GM11168 (cell line): ENCODE results near the gene TYK2.
"Not testable (repeated sequence)": the region's sequence is repeated elsewhere in the genome, so short reads cannot be mapped to it uniquely, and the experiment has no call there.

Experiments used
- in situ Hi-C: fragments of 300-500 bp; cut with MboI; formaldehyde crosslinking; loops from one replicate; pipeline ENCODE4 v1.12.0; 2022; ENCODE audit warnings: low sequenced_read_pairs; ENCODE audit not compliant: unreplicated experiment

Gene TYK2

GRCh38 chr19:10339380-10339960, 40.9 kb downstream of the TYK2 start, which contains the start of gene ICAM3:
Gene ICAM3, minus strand, starts transcription at chr19:10339624. Its CDS starts 10 bp downstream, at chr19:10339614.
- in situ Hi-C loops = no loop called here

GRCh38 chr19:10338940-10339339, 41.4 kb downstream of the TYK2 start:
- in situ Hi-C loops = no loop called here

GRCh38 chr19:10336725-10337124, 43.6 kb downstream of the TYK2 start:
- in situ Hi-C loops = not testable (repeated sequence)

GRCh38 chr19:10335352-10335985, 44.9 kb downstream of the TYK2 start:
- in situ Hi-C loops = no loop called here

- in situ Hi-C loops = no loop called here
These were observed 45.6 kb downstream of the TYK2 start for GRCh38 chr19:10334588-10335351.

- in situ Hi-C loops = no loop called here
These were observed 46.4 kb downstream of the TYK2 start for GRCh38 chr19:10333758-10334587.

- in situ Hi-C loops = no loop called here
These were observed 47.2 kb downstream of the TYK2 start, which contains the start of gene RAVER1 for GRCh38 chr19:10332965-10333757. Gene RAVER1, minus strand, starts transcription at chr19:10333529. Its CDS starts 22 bp downstream, at chr19:10333507.

- in situ Hi-C loops = no loop called here
These were observed 48.0 kb downstream of the TYK2 start for GRCh38 chr19:10332158-10332964.

- in situ Hi-C loops = no loop called here
These were observed 50.8 kb downstream of the TYK2 start for GRCh38 chr19:10329555-10329954.

GRCh38 chr19:10328558-10329429, 51.6 kb downstream of the TYK2 start:
- in situ Hi-C loops = no loop called here

GRCh38 chr19:10327793-10328192, 52.6 kb downstream of the TYK2 start:
- in situ Hi-C loops = no loop called here

- in situ Hi-C loops = no loop called here
These were observed 54.6 kb downstream of the TYK2 start for GRCh38 chr19:10325732-10326131.

- in situ Hi-C loops = no loop called here
These were observed 58.2 kb downstream of the TYK2 start for GRCh38 chr19:10321874-10322835.

- in situ Hi-C loops = no loop called here
These were observed 59.0 kb downstream of the TYK2 start for GRCh38 chr19:10321417-10321797.

- in situ Hi-C loops = no loop called here
These were observed 59.6 kb downstream of the TYK2 start for GRCh38 chr19:10320602-10321416.
